ENCODE data around the gene SHANK2.

Gene SHANK2

GRCh38 chr11:71223081-71223405 lies 29.3 kb downstream of the SHANK2 start:
- no peak overlapping the region for H2BK12ac ChIP-seq (ENCODE audit: low read length)
- H4K8ac ChIP-seq (ENCODE audit: low read depth, low read length): no peak overlapping the region
- no peak overlapping the region for H2AK5ac ChIP-seq (ENCODE audit: low read length)
- H3K4me1 ChIP-seq (ENCODE audit: control insufficient read depth in 1 of 2, insufficient read depth in 2 of 2, low read length in 2 of 2): no peaks in the 10 kb centered on the region
- DNase-seq: no peak
- no peaks in the 10 kb centered on the region for H3K27me3 ChIP-seq (ENCODE audit: insufficient read depth, low read length)
- H3K4me2 ChIP-seq (ENCODE audit: low read length): no peak overlapping the region
- H3K79me1 ChIP-seq (ENCODE audit: low read length): no peaks in the 10 kb centered on the region
- no peak overlapping the region for H3K23ac ChIP-seq (ENCODE audit: low read length)
- no CpG with 5 or more reads among the region's 11 CpGs for WGBS (ENCODE audit: extremely low coverage, insufficient coverage, insufficient read length)
- H3K9me3 ChIP-seq (ENCODE audit: insufficient read depth, low read depth, low read length): no peaks in the 10 kb centered on the region
- H2BK120ac ChIP-seq (ENCODE audit: insufficient read depth, low read length, poor library complexity): no peak overlapping the region
- H3K79me2 ChIP-seq (ENCODE audit: control insufficient read depth, insufficient read depth, low read length, poor library complexity): no peaks in the 10 kb centered on the region
- H3K27ac ChIP-seq (ENCODE audit: low read depth, low read length): no peak overlapping the region
- H2BK5ac ChIP-seq (ENCODE audit: low read depth, low read length, poor library complexity): no peak overlapping the region
- no peak overlapping the region for H3K4me3 ChIP-seq (ENCODE audit: low read depth, low read length)
- no peak overlapping the region for H3K9ac ChIP-seq (ENCODE audit: low read length)
- H3K18ac ChIP-seq (ENCODE audit: low read length): no peak overlapping the region
- H4K91ac ChIP-seq (ENCODE audit: low read depth, low read length): no peak overlapping the region
- H2AFZ ChIP-seq (ENCODE audit: insufficient read depth, low read length, poor library complexity): no peak overlapping the region
- peaks cover 14 to 16% of the 10 kb centered on the region in 2 experiments for H3K36me3 ChIP-seq (ENCODE audit: control insufficient read depth in 1 of 2, insufficient read depth in 2 of 2, low read length in 2 of 2)
- H3K14ac ChIP-seq (ENCODE audit: low read length): no peak overlapping the region
- no peak overlapping the region for H4K12ac ChIP-seq (ENCODE audit: low read depth, low read length)
- no peak overlapping the region for H3K4ac ChIP-seq (ENCODE audit: low read depth, low read length)

- Histone ChIP-seq H3K27ac (ENCODE audit: low read depth, low read length) (no peak overlapping the region), H3K4me2 (ENCODE audit: low read length) (no peak overlapping the region), H2BK12ac (ENCODE audit: low read length) (no peak overlapping the region), H3K79me2 (ENCODE audit: control insufficient read depth, insufficient read depth, low read length, poor library complexity) (no peaks in the 10 kb centered on the region), H3K9ac (ENCODE audit: low read length) (no peak overlapping the region), H3K4me3 (ENCODE audit: low read depth, low read length) (no peak overlapping the region), H3K27me3 (ENCODE audit: insufficient read depth, low read length) (no peaks in the 10 kb centered on the region), H4K91ac (ENCODE audit: low read depth, low read length) (no peak overlapping the region), H4K8ac (ENCODE audit: low read depth, low read length) (no peak overlapping the region), H3K18ac (ENCODE audit: low read length) (no peak overlapping the region), H3K9me3 (ENCODE audit: insufficient read depth, low read depth, low read length) (no peaks in the 10 kb centered on the region), H3K36me3 (ENCODE audit: control insufficient read depth in 1 of 2, insufficient read depth in 2 of 2, low read length in 2 of 2) (peaks cover 14 to 16% of the 10 kb centered on the region in 2 experiments), H4K12ac (ENCODE audit: low read depth, low read length) (no peak overlapping the region), H2BK120ac (ENCODE audit: insufficient read depth, low read length, poor library complexity) (no peak overlapping the region), H3K4me1 (ENCODE audit: control insufficient read depth in 1 of 2, insufficient read depth in 2 of 2, low read length in 2 of 2) (no peaks in the 10 kb centered on the region), H3K14ac (ENCODE audit: low read length) (no peak overlapping the region), H2AK5ac (ENCODE audit: low read length) (no peak overlapping the region), H3K79me1 (ENCODE audit: low read length) (no peaks in the 10 kb centered on the region), H2AFZ (ENCODE audit: insufficient read depth, low read length, poor library complexity) (no peak overlapping the region), H2BK5ac (ENCODE audit: low read depth, low read length, poor library complexity) (no peak overlapping the region), H3K23ac (ENCODE audit: low read length) (no peak overlapping the region), H3K4ac (ENCODE audit: low read depth, low read length) (no peak overlapping the region)
- WGBS (ENCODE audit: extremely low coverage, insufficient coverage, insufficient read length): no CpG with 5 or more reads among the region's 22 CpGs
- no peak for DNase-seq
Observed at GRCh38 chr11:71222318-71223080, 29.9 kb downstream of the SHANK2 start.

GRCh38 chr11:71221821-71222220 lies 30.6 kb downstream of the SHANK2 start:
- Histone ChIP-seq H2BK12ac (ENCODE audit: low read length) (no peak overlapping the region), H4K12ac (ENCODE audit: low read depth, low read length) (no peak overlapping the region), H3K4me3 (ENCODE audit: low read depth, low read length) (no peak overlapping the region), H3K79me1 (ENCODE audit: low read length) (no peaks in the 10 kb centered on the region), H3K18ac (ENCODE audit: low read length) (no peak overlapping the region), H2AFZ (ENCODE audit: insufficient read depth, low read length, poor library complexity) (no peak overlapping the region), H3K9me3 (ENCODE audit: insufficient read depth, low read depth, low read length) (no peaks in the 10 kb centered on the region), H2BK5ac (ENCODE audit: low read depth, low read length, poor library complexity) (no peak overlapping the region), H2AK5ac (ENCODE audit: low read length) (no peak overlapping the region), H4K91ac (ENCODE audit: low read depth, low read length) (no peak overlapping the region), H3K4ac (ENCODE audit: low read depth, low read length) (no peak overlapping the region), H3K4me2 (ENCODE audit: low read length) (no peak overlapping the region), H3K79me2 (ENCODE audit: control insufficient read depth, insufficient read depth, low read length, poor library complexity) (no peaks in the 10 kb centered on the region), H3K4me1 (ENCODE audit: control insufficient read depth in 1 of 2, insufficient read depth in 2 of 2, low read length in 2 of 2) (no peaks in the 10 kb centered on the region), H3K9ac (ENCODE audit: low read length) (no peak overlapping the region), H3K27ac (ENCODE audit: low read depth, low read length) (no peak overlapping the region), H3K36me3 (ENCODE audit: control insufficient read depth in 1 of 2, insufficient read depth in 2 of 2, low read length in 2 of 2) (peaks cover 14 to 16% of the 10 kb centered on the region in 2 experiments), H2BK120ac (ENCODE audit: insufficient read depth, low read length, poor library complexity) (no peak overlapping the region), H4K8ac (ENCODE audit: low read depth, low read length) (no peak overlapping the region), H3K23ac (ENCODE audit: low read length) (no peak overlapping the region), H3K14ac (ENCODE audit: low read length) (no peak overlapping the region), H3K27me3 (ENCODE audit: insufficient read depth, low read length) (no peaks in the 10 kb centered on the region)
- no CpG with 5 or more reads among the region's 10 CpGs for WGBS (ENCODE audit: extremely low coverage, insufficient coverage, insufficient read length)
- DNase-seq: no peak

DNA sequence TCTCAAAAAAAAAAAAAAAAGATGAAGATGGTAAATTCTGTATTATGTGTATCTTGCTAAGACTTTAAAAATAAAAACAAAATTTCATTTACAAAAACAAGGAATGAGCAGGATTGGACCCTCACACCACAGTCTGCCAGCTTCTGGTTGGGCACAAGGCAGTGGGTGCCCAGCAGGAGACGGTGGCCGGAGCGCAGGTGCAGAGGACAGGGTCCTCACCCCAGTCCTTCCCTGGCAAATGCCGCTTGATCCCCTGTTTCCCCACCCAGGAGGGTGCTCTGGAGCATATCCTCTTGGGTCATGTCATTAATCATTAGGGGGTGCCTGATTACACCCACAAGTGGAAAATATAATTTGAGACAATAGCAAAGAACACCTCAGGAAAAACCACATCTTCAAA lies 31.2 kb downstream of the SHANK2 start:
- no peak overlapping the region for H2BK120ac ChIP-seq (ENCODE audit: insufficient read depth, low read length, poor library complexity)
- no peak overlapping the region for H4K91ac ChIP-seq (ENCODE audit: low read depth, low read length)
- H4K12ac ChIP-seq (ENCODE audit: low read depth, low read length): no peak overlapping the region
- no peak overlapping the region for H3K9ac ChIP-seq (ENCODE audit: low read length)
- H2AK5ac ChIP-seq (ENCODE audit: low read length): no peak overlapping the region
- no peak overlapping the region for H3K4ac ChIP-seq (ENCODE audit: low read depth, low read length)
- no CpG with 5 or more reads among the region's 4 CpGs for WGBS (ENCODE audit: extremely low coverage, insufficient coverage, insufficient read length)
- H3K79me2 ChIP-seq (ENCODE audit: control insufficient read depth, insufficient read depth, low read length, poor library complexity): no peaks in the 10 kb centered on the region
- no peaks in the 10 kb centered on the region for H3K27me3 ChIP-seq (ENCODE audit: insufficient read depth, low read length)
- no peak overlapping the region for H2BK12ac ChIP-seq (ENCODE audit: low read length)
- H3K79me1 ChIP-seq (ENCODE audit: low read length): no peaks in the 10 kb centered on the region
- H3K4me3 ChIP-seq (ENCODE audit: low read depth, low read length): no peak overlapping the region
- H3K4me2 ChIP-seq (ENCODE audit: low read length): no peak overlapping the region
- no peak overlapping the region for H3K14ac ChIP-seq (ENCODE audit: low read length)
- no peak overlapping the region for H2BK5ac ChIP-seq (ENCODE audit: low read depth, low read length, poor library complexity)
- no peaks in the 10 kb centered on the region for H3K4me1 ChIP-seq (ENCODE audit: control insufficient read depth in 1 of 2, insufficient read depth in 2 of 2, low read length in 2 of 2)
- H2AFZ ChIP-seq (ENCODE audit: insufficient read depth, low read length, poor library complexity): no peak overlapping the region
- no peak overlapping the region for H4K8ac ChIP-seq (ENCODE audit: low read depth, low read length)
- H3K9me3 ChIP-seq (ENCODE audit: insufficient read depth, low read depth, low read length): no peaks in the 10 kb centered on the region
- no peak overlapping the region for H3K23ac ChIP-seq (ENCODE audit: low read length)
- H3K18ac ChIP-seq (ENCODE audit: low read length): no peak overlapping the region
- no peak for DNase-seq
- no peak overlapping the region for H3K27ac ChIP-seq (ENCODE audit: low read depth, low read length)
- peaks cover 14 to 16% of the 10 kb centered on the region in 2 experiments for H3K36me3 ChIP-seq (ENCODE audit: control insufficient read depth in 1 of 2, insufficient read depth in 2 of 2, low read length in 2 of 2)

Measured in trophoblast cell (in vitro differentiated cells and primary cell).